Esophagus muscularis mucosa (tissue), 4 donors: Measurements from ENCODE around the gene HHIP.

Experiments
- EP300 ChIP-seq: sonication (generic); formaldehyde crosslinking; IDR thresholded peaks from one replicate; pipeline ENCODE4 v1.6.1; 2017; ENCODE audit warnings: antibody characterized with exemption
- POLR2A ChIP-seq: fragments of 450-650 bp; IDR thresholded peaks from one replicate; pipeline ENCODE4 v1.6.1; 2017; ENCODE audit warnings: antibody characterized with exemption, moderate library complexity, mild to moderate bottlenecking, low read depth
- POLR2AphosphoS5 ChIP-seq, 2 donors: sonication (generic); formaldehyde crosslinking; IDR thresholded peaks; one replicate each; pipeline ENCODE4 v1.6.1; 2017; ENCODE audit warnings: antibody characterized with exemption in 2 of 2
- TF ChIP-seq, protein P1 (sequence below), 3 experiments: fragments of 200-600 bp in 2 of 3; fragments of 450-650 bp in 1 of 3; sonication (generic) in 2 of 3; IDR thresholded peaks; one replicate each; pipeline ENCODE4 v1.5.1; 2017 to 2019; ENCODE audit warnings: antibody characterized with exemption in 3 of 3, mild to moderate bottlenecking in 2 of 3, moderate library complexity in 1 of 3

DNA sequence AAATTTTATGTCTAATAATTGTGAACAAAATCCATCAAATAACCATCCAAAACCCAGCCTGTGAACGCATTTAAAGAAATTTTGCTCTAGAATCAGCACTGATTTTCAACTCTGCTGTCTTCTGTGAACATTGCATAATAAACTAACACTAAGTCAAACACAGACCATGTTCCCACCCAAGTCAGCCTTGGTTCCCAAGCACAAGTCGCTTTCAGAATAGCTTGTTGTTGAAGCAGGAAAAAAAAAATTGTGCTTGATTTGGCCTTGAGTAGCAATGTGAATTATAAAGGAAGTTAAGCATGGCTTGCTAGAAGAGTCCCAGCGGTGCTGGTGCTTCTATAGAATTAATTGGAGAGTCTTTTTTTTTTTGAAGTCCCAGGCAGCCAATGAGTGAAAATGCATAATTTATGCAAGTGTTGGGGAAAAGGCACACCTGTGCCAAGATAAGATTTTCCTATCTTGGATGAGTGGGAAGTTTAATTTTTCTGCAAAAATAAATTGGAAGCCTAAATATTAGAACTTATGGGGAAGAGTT, 42.1 kb downstream of the HHIP start:
- TF ChIP-seq, protein P1, sequence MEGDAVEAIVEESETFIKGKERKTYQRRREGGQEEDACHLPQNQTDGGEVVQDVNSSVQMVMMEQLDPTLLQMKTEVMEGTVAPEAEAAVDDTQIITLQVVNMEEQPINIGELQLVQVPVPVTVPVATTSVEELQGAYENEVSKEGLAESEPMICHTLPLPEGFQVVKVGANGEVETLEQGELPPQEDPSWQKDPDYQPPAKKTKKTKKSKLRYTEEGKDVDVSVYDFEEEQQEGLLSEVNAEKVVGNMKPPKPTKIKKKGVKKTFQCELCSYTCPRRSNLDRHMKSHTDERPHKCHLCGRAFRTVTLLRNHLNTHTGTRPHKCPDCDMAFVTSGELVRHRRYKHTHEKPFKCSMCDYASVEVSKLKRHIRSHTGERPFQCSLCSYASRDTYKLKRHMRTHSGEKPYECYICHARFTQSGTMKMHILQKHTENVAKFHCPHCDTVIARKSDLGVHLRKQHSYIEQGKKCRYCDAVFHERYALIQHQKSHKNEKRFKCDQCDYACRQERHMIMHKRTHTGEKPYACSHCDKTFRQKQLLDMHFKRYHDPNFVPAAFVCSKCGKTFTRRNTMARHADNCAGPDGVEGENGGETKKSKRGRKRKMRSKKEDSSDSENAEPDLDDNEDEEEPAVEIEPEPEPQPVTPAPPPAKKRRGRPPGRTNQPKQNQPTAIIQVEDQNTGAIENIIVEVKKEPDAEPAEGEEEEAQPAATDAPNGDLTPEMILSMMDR (IDR thresholded peaks at IDR 0.05) = no peak
- no peak for TF ChIP-seq EP300
- no peak for TF ChIP-seq POLR2A
- no peak for TF ChIP-seq POLR2AphosphoS5 (IDR thresholded peaks at IDR 0.05)
